Neural progenitor cell (in vitro differentiated cells): ENCODE results near the gene RAG1.

ENCODE experiments used
- CTCF ChIP-seq: fragments of 200-600 bp; sonication (generic); IDR thresholded peaks from 2 replicates; pipeline ENCODE4 v1.5.1; 2017; ENCODE audit warnings: antibody characterized with exemption, mild to moderate bottlenecking
- EZH2phosphoT487 ChIP-seq: fragments of 200-600 bp; sonication (generic); IDR thresholded peaks from 2 replicates; pipeline ENCODE4 v1.6.1; 2017; ENCODE audit warnings: antibody characterized with exemption

GRCh38 chr11:36565031-36565610 lies 2.7 kb upstream of the RAG1 start:
- TF ChIP-seq CTCF: no peak
- no peak for TF ChIP-seq EZH2phosphoT487
